ENCODE measurements around the gene EPB41L4B. TPM values are rescaled to one million over a fixed set of nuclear protein-coding genes. Genes with fewer than 3 reads are reported as not detected.
A peak's percentile ranks its signal among the peaks of the same experiment; 100 is the strongest.

Gene EPB41L4B
- total and polyA plus RNA-seq, 8 donors = 10.3 to 17.7 (median 15.3) TPM

DNA sequence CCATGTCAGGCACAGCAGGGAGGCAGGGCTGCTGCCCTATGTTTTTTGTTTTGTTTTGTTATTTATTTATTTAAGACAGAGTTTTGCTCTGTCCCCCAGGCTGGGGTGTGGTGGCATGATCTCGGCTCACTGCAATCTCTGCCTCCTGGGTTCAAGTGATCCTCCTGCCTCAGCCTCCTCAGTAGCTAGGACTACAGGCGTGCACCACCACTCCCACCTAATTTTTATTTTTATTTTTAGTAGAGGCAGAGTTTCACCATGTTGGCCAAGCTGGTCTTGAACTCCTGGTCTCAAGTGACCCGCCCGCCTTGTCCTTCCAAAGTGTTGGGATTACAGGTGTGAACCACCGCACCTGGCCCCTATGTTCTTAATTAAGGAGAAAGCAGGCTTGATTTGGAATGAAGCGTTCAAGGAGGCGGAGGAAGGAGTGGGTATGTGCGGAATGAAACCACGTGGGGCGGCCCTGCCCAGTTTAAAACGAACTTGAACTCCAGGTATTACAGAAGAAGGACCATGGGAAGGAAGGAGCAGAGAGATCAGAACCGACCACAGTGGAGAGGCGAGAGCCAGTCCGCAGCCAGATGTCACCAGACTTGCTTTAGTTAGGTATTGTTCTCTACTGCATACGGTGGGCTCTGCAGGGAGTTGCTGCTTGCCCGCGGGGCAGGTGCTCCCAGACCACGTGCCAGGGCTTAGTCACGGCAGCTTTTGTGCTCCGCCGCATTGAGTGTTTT lies 34.9 kb upstream of the EPB41L4B start:
- no peak for DNase-seq
- Histone ChIP-seq H3K27me3 (no peaks in the 10 kb centered on the region), H3K4me1 (no peaks in the 10 kb centered on the region), H3K27ac (no peak overlapping the region), H3K4me3 (no peak overlapping the region), H3K36me3 (no peaks in the 10 kb centered on the region), H3K9me3 (no peaks in the 10 kb centered on the region)
- ATAC-seq = peak; percentile 66
- no peak for TF ChIP-seq CTCF (IDR thresholded peaks at IDR 0.05)
- intact Hi-C loops (cut with DNase I) = no loop called here

DNA sequence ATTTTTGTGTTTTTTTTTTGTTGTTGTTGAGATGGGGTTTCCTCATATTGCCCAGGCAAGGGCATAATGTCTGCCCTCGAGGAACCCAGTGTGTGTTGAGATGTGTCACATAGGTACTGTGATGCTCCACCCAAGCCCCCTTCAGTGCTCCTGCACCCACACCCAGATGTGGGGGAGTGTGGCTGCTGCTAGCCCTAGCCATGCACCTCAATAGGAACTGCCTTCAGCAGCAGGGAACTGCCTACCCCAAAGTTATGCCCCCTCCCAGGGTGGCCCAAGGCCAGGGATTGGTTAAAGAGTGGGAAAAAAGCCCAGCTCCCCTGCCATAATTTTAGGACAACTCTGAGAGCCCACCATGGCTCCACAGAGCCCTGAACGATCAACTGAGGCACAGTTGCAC lies 33.3 kb upstream of the EPB41L4B start:
- H3K27ac ChIP-seq = no peak overlapping the region
- H3K4me1 ChIP-seq = peaks cover 3 to 5% of the 10 kb centered on the region in 2 donors
- DNase-seq = no peak
- no peak for TF ChIP-seq CTCF (IDR thresholded peaks at IDR 0.05)
- intact Hi-C loops (cut with DNase I) = no loop called here
- H3K27me3 ChIP-seq = no peaks in the 10 kb centered on the region
- no peaks in the 10 kb centered on the region for H3K36me3 ChIP-seq
- ATAC-seq = no peak
- no peaks in the 10 kb centered on the region for H3K9me3 ChIP-seq
- H3K4me3 ChIP-seq = no peak overlapping the region

DNA sequence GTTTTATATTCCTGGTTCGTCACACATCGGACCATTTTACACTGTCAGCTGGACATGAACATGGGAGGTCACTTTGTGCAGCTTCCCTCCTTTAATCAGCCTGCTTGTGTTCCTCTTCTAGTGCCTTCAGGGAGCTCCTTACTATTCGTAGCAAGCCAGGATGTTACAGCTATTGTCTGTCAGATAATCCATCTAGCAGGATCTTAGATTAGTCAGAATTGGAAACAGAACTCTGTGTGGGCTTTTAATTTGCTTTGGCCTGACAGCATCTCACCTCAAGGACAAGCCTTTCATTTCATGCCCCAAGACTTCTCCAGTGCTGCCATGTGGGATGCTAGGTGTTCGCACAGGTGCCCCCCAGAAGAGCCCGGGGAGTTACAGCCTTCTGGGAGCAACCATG lies 30.2 kb upstream of the EPB41L4B start:
- no peak for ATAC-seq
- TF ChIP-seq CTCF (IDR thresholded peaks at IDR 0.05) = no peak
- intact Hi-C loops (cut with DNase I) = no loop called here

GRCh38 chr9:109349421-109349846 lies 28.6 kb upstream of the EPB41L4B start:
- H3K36me3 ChIP-seq = no peaks in the 10 kb centered on the region
- peaks cover 3 to 9% of the 10 kb centered on the region in 2 donors for H3K4me1 ChIP-seq
- peak; percentile 81 for ATAC-seq
- no peak for TF ChIP-seq CTCF (IDR thresholded peaks at IDR 0.05)
- no peak for DNase-seq
- H3K4me3 ChIP-seq = no peak overlapping the region
- intact Hi-C loops (cut with DNase I) = no loop called here
- H3K27me3 ChIP-seq = no peaks in the 10 kb centered on the region
- peak overlapping the region in 1 of 2 donors; percentile 26 for H3K27ac ChIP-seq
- H3K9me3 ChIP-seq = no peaks in the 10 kb centered on the region

More for the DNA sequence above, 30.2 kb upstream of the EPB41L4B start:
- Histone ChIP-seq H3K9me3 (no peaks in the 10 kb centered on the region), H3K36me3 (no peaks in the 10 kb centered on the region), H3K27ac (no peak overlapping the region), H3K4me3 (no peak overlapping the region), H3K4me1 (peaks cover 3 to 9% of the 10 kb centered on the region in 2 donors), H3K27me3 (no peaks in the 10 kb centered on the region)
- no peak for DNase-seq

- Histone ChIP-seq H3K4me1 (peaks cover 3 to 9% of the 10 kb centered on the region in 2 donors), H3K27me3 (no peaks in the 10 kb centered on the region), H3K9me3 (no peaks in the 10 kb centered on the region), H3K27ac (no peak overlapping the region), H3K4me3 (no peak overlapping the region), H3K36me3 (no peaks in the 10 kb centered on the region)
- TF ChIP-seq CTCF (IDR thresholded peaks at IDR 0.05) = no peak
- intact Hi-C loops (cut with DNase I) = no loop called here
- DNase-seq (no peak), ATAC-seq (no peak)
Observed at GRCh38 chr9:109346904-109347303, 26.0 kb upstream of the EPB41L4B start.

All from left lung (tissue), 10 donors.